Dermis microvascular lymphatic vessel endothelial cell (primary cell): Measurements from ENCODE around the gene YPEL3. TPM values are rescaled to one million over a fixed set of nuclear protein-coding genes. Genes with fewer than 3 reads are reported as not detected.
A peak's percentile ranks its signal among the peaks of the same experiment; 100 is the strongest.
"Not testable (repeated sequence)": the region's sequence is repeated elsewhere in the genome, so short reads cannot be mapped to it uniquely, and the experiment has no call there.

Source experiments
- DNase-seq, 2 donors: peaks; one replicate each; pipeline versions ENCODE4 v3.0.0 to v3.0.0-alpha.2; 2010; ENCODE audit warnings: low read depth in 2 of 2
- total RNA-seq: library from RNA; depleted of rRNA; stranded (reverse); fragments of >200 nt; gene quantifications from 2 replicates; pipeline ENCODE4 v1.2.1, GENCODE V29; 2014

The YPEL3 gene
- total RNA-seq, 1 donor from 2014 or later = 13.0 TPM

- DNase-seq = no peak
Observed at GRCh38 chr16:30117768-30118167, 21.8 kb upstream of the YPEL3 start.

DNA sequence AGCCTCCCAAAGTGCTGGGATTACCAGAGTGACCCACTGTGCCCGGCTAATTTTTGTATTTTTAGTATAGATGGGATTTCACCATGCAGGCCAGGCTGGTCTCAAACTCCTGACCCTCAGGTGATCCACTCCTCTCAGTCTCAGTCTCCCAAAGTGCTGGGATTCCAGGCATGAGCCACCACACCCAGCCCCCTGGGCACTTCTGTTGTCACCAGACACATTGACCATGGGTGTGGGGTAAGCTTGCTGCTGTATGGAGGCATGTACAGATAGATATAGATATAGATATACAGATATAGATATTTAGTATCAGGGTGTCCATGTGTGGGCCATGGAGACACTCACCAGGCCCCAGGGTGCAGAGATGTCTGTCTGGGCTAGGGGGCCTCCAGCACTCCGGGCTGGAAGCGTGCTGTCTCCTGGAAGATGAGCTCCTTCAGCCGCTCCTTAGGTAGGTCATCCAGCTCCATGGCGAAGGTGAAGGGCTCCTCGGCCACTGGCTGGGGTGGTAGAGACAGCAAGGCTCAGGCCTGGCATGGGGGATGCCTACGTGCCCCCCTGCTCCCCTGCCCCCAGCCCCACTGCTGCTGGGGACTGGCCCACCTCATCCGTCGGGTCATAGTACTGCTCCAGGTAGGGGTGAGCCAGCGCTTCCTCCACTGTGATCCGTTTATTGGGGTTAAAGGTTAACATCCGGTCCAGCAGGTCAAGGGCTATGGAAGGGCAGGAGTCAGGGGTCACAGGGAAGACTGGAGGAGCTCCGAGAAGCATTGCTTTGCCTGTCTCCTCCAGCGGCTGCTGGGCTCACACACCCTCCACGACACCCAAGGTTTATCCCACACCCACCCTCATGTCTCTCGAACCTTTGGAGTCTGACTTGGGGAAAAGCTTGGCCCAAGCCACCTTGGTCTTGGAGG, 20.5 kb upstream of the YPEL3 start:
- DNase-seq = no peak

DNA sequence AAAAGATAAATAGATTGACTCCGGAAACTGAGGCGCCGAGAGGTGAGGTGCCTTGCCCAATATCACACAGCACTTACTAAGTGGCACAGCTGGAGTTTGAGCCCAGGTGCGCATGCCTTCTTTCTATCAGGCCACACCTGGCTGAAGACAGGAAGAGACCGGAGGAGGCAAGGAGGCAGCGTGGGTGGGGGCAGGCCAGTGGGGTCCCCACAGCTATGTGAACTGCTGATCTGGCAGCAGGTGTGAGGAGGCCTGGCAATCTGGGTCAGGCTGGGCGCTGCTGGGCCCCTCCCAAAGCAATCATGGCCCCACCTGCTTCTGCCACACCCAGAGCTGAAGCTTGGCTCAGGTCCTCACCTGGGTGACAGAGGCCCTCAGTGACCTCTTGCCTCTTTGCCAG, 19.2 kb upstream of the YPEL3 start:
- no peak for DNase-seq

- DNase-seq = not testable (repeated sequence)
Observed at GRCh38 chr16:30114833-30115232, 18.8 kb upstream of the YPEL3 start.

- no peak for DNase-seq
Observed at GRCh38 chr16:30114411-30114810, 18.4 kb upstream of the YPEL3 start.

GRCh38 chr16:30113711-30114333, 17.8 kb upstream of the YPEL3 start:
- DNase-seq = no peak

- DNase-seq = no peak
Observed at GRCh38 chr16:30113031-30113710, 17.2 kb upstream of the YPEL3 start, which contains the start of gene GDPD3. Gene GDPD3 (minus strand): TSS chr16:30113537. CDS start chr16:30113478, 59 bp downstream.

DNA sequence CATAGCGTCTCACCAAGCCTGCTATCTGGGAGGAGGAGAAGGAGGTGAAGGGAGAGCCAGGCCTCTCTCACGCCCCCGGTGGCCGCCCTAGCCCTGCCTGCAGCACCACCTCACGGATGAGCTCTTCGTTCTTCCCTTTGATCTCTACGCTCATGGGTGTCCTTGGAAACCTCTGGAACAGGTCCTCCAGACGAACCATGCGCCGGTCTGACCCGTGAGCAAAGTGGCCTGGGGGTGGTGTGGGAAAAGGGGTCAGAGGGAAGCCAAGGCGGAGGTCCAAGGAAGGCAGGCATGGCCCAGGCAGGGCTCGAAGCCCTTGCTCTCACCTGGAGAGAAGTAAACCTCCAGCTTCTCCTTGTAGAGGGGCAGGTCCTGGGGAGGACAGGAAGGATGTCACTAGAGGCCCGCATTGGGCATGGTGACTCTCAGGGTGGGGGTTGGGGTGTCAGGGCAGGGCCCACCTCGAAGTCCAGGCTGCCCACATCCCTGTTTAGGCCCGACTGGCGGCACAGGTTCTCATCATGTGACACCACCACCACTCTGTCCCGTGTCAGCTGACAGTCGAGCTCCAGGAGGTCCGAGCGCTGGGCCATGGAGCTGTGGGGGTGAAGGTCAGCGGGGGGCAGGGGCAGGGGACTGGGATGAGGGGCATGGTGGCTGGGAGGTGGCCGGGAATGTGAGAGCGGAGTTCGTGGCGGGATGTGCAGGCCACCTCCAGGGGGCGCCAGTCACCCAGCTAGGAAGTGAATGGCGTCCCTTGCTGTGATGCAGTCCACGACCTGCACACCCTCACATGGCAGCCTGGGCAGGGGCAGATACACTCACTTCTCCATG, 16.4 kb upstream of the YPEL3 start:
- peak; percentile 30 to 73 for DNase-seq

DNA sequence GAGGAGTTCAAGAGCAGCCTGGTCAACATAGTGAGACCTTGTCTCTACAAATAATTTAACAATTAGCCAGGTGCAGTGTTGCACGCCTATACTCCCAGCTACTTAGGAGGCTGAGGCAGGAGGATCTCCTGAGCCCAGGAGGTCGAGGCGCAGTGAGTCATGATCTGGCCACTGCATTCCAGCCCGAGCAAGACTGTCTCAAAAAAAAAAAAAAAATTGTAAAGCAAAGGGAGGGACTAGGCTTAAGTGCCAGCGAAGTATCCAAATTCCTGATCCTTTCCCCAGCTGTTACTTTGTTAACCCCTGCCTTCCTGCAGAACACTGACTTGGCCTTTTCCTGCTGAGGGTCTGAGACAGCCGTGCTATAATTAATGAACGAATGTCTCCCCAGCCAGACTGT, 14.6 kb upstream of the YPEL3 start:
- no peak for DNase-seq

GRCh38 chr16:30108059-30108850, 12.2 kb upstream of the YPEL3 start:
- DNase-seq = no peak

DNA sequence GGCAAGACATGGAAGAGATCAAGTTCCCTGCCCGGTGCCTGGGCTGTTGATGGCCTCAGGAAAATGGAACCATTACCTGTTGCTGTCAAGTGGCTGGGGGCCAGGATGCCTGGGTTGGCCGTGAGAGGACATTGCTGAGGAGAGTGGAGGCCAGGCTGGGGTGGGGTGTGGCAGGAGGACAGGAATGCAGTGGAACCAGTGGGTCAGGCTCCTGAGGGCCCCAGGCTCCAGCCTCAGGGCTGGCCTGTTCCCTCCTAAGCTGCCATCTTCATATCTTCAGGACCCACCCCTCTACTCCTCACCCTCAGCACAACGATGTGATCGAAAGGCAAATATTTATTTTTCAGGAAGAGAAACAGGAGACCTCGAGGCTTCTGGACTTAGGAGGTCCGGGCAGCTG, 8.5 kb upstream of the YPEL3 start:
- DNase-seq = no peak

DNA sequence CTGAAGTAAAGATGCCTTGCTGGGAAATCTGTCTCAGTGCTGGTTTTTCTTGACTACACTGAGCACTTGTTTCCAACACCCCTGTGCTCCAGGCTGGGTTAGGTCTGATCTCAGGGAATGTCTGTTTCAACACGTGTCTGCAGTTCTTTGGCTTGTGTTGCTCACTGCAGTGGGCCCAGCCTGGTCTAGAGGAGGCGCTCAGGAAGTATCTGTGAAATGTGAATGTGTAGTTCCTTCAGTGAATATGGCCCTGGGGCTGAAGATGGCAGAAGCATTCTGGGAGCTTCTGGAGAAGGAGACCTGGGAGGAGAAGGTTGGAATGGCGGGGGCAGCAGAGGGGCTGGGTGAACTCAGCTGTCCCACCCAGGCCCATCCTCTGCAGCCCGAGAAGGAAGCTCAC, 8.1 kb upstream of the YPEL3 start:
- DNase-seq = no peak

GRCh38 chr16:30096862-30097563, 1.0 kb upstream of the YPEL3 start:
- no peak for DNase-seq

DNA sequence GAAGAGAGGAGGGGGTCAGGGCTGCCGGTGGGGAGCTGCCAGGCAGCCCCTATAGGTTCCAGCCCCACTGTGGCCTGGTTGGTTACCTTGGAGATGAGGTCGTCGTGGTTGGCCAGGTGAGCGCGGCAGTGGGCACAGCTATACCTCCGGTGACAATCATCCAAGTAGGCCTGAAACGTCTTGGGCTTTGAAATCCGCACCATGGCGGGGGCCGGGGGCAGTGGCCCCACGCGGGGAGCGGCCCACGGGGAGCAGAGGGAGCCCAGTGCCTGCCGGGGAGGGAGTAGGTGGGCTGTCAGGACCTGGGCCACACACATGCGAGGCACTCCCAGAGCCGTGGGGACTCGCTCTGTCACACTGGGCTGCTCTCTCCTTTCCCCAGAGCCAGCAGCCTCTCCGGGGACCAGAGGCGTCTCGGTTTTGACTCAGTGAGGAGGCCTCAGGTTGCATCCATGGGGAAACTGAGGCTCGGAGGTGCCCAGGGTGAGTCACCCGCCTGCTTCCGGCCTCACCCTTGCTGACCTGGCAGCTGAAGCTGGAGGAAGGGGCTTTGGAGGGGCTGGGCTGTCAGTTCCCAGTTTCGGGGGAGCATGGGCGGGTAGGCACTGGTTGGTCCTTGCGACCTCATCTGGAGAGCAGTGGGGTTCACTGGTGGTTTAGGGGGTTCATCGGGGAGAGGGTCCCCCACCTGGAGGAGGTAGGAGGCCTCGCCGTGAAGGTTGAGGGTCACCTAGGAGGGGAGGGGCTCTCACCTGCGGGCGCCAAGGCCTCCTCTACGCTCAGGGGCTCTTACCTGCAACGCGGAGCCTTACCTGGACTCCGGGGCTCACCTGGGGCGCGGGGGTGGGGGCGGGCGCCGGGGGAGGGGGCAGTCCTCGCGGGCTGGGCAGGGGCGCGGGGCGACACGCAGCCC, 591 bp downstream of the YPEL3 start:
- no peak for DNase-seq

DNA sequence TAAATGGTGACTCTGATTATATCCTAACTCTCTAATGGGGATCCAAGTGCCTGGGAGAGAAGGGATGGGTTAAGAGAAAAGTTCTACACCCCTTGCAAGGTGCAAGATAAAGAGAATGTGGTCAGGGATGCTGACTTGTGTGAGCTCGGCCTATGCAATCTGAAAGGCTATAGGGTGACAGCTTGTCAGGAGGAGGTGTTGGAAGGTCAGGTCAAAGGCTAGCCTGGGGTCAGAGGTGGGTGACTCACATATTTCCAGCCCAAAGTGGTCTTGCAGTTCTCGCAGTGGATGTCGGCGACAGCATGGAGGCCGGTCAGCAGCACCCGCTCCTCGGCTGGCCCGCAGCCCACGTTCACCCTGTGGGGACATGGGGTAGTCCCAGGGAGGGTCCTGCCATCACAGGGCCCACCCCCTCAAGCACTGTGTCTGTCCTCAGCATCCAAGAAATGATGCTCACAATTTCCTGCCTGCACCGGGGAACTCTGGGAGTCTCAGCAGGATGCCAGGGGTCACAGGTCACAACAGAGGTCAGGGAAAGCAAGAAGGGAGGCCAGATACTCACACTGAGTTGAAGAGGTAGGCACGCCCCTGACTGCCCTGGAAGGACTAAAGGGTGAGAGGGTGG, 1.4 kb downstream of the YPEL3 start:
- no peak for DNase-seq

- peak; percentile 91 to 95 for DNase-seq
Observed at GRCh38 chr16:30092373-30093010, 3.5 kb downstream of the YPEL3 start.

- peak; percentile 73 to 93 for DNase-seq
Observed at GRCh38 chr16:30091474-30092372, 4.3 kb downstream of the YPEL3 start, which contains the start of gene TBX6. Gene TBX6 (minus strand): TSS chr16:30091924. CDS start chr16:30091193, 731 bp downstream.
